Smooth muscle cell (in vitro differentiated cells): Measurements from ENCODE around the gene GDPD5. TPM values are rescaled to one million over a fixed set of nuclear protein-coding genes. Genes with fewer than 3 reads are reported as not detected.
A peak's percentile ranks its signal among the peaks of the same experiment; 100 is the strongest.

Source experiments
- DNase-seq: peaks from one replicate; lab custom pipeline; 2025; ENCODE audit not compliant: unreplicated experiment; lab: John Stamatoyannopoulos, UW
- H2AFZ ChIP-seq: fragments of 200-600 bp; sonication (generic); 2 replicates; pipeline ENCODE4 v1.6.0; 2016; ENCODE audit warnings: antibody characterized with exemption, low read depth, mild to moderate bottlenecking
- H3F3A ChIP-seq: fragments of 200-600 bp; sonication (generic); 2 replicates; pipeline ENCODE4 v1.6.0; 2017; ENCODE audit warnings: antibody characterized with exemption, low read depth
- H3K27ac ChIP-seq: fragments of 200-600 bp; sonication (generic); 2 replicates; pipeline ENCODE4 v1.5.1; 2016; ENCODE audit warnings: low read depth, mild to moderate bottlenecking
- H3K27me3 ChIP-seq: fragments of 200-600 bp; sonication (generic); 2 replicates; pipeline ENCODE4 v1.6.1; 2016; ENCODE audit warnings: low read depth, mild to moderate bottlenecking
- H3K36me3 ChIP-seq: fragments of 200-600 bp; sonication (generic); 2 replicates; pipeline ENCODE4 v1.5.1; 2016; ENCODE audit warnings: low read depth
- H3K4me1 ChIP-seq: fragments of 200-600 bp; sonication (generic); 2 replicates; pipeline ENCODE4 v1.5.1; 2016; ENCODE audit warnings: low read depth
- H3K4me2 ChIP-seq: fragments of 200-600 bp; sonication (generic); 2 replicates; pipeline ENCODE4 v1.6.0; 2016; ENCODE audit warnings: mild to moderate bottlenecking
- H3K4me3 ChIP-seq: fragments of 200-600 bp; sonication (generic); 2 replicates; pipeline ENCODE4 v1.5.1; 2016; ENCODE audit warnings: mild to moderate bottlenecking
- H3K79me2 ChIP-seq: fragments of 200-600 bp; sonication (generic); 2 replicates; pipeline ENCODE4 v1.6.0; 2016; ENCODE audit warnings: low read depth, mild to moderate bottlenecking
- H3K9ac ChIP-seq: fragments of 200-600 bp; sonication (generic); 2 replicates; pipeline ENCODE4 v1.6.0; 2016; ENCODE audit warnings: low read depth
- H3K9me3 ChIP-seq: fragments of 200-600 bp; sonication (generic); replicated peaks from 2 replicates; pipeline ENCODE4 v1.5.1; 2016; ENCODE audit warnings: low read depth
- H4K20me1 ChIP-seq: fragments of 200-600 bp; sonication (generic); 2 replicates; pipeline ENCODE4 v1.6.0; 2016; ENCODE audit warnings: low read depth
- WGBS: methylation state at CpG from one replicate; pipeline ENCODE4 v1.1.7; 2016; ENCODE audit warnings: low lambda C conversion rate; 5-methylcytosine and 5-hydroxymethylcytosine counted together
- polyA plus RNA-seq: library from polyadenylated mRNA; unstranded; fragments of >200 nt; fragmentation: Nextera tagmentation; extraction: Ambion mirVana; gene quantifications from 2 replicates; pipeline ENCODE4 v1.2.1, GENCODE V29; 2016
- total RNA-seq: library from RNA; depleted of rRNA; stranded (reverse); fragments of >200 nt; gene quantifications from 2 replicates; pipeline ENCODE4 v1.2.3, GENCODE V29; 2014
- TF ChIP-seq, protein P1 (sequence below): fragments of 200-600 bp; sonication (generic); IDR thresholded peaks from 2 replicates; pipeline ENCODE4 v1.5.1; 2017; ENCODE audit warnings: borderline replicate concordance, mild to moderate bottlenecking, antibody characterized with exemption; ENCODE audit not compliant: insufficient read depth, poor library complexity, severe bottlenecking

The GDPD5 gene
- total and polyA plus RNA-seq, 2 experiments from 2014 or later = 2.3 to 5.8 TPM

DNA sequence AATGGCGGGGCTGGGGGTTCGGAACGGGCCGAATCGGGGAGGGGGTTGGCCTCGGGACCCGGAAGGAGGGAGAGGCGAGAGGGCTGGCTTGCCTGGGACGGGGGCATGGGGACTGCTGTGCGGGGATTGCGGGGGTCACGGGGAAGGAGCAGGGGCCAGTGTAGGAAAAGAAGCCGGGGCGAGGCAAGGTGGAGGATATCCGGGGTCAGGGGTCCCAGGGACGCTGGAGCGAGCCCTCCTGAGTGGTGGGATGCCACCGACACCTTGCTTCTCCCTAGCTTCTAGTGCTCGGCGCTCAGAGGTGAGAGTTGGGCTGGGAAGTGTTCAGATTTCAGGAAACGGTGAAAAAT lies 426 bp upstream of the GDPD5 start:
- Histone ChIP-seq H3K4me1 (peaks cover 11% of the 10 kb centered on the region), H3K79me2 (no peaks in the 10 kb centered on the region), H3K4me3 (peak overlapping the region; percentile 69), H3F3A (no peaks in the 10 kb centered on the region), H2AFZ (peak overlapping the region; percentile 66), H4K20me1 (no peaks in the 10 kb centered on the region), H3K27ac (no peak overlapping the region), H3K36me3 (no peaks in the 10 kb centered on the region), H3K4me2 (peak overlapping the region; percentile 100), H3K27me3 (peaks cover 14% of the 10 kb centered on the region), H3K9ac (peak overlapping the region; percentile 10), H3K9me3 (no peaks in the 10 kb centered on the region)
- WGBS = 0% methylated on average over 9 of the region's 21 CpGs
- DNase-seq = no peak
- TF ChIP-seq, protein P1, sequence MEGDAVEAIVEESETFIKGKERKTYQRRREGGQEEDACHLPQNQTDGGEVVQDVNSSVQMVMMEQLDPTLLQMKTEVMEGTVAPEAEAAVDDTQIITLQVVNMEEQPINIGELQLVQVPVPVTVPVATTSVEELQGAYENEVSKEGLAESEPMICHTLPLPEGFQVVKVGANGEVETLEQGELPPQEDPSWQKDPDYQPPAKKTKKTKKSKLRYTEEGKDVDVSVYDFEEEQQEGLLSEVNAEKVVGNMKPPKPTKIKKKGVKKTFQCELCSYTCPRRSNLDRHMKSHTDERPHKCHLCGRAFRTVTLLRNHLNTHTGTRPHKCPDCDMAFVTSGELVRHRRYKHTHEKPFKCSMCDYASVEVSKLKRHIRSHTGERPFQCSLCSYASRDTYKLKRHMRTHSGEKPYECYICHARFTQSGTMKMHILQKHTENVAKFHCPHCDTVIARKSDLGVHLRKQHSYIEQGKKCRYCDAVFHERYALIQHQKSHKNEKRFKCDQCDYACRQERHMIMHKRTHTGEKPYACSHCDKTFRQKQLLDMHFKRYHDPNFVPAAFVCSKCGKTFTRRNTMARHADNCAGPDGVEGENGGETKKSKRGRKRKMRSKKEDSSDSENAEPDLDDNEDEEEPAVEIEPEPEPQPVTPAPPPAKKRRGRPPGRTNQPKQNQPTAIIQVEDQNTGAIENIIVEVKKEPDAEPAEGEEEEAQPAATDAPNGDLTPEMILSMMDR = no peak

DNA sequence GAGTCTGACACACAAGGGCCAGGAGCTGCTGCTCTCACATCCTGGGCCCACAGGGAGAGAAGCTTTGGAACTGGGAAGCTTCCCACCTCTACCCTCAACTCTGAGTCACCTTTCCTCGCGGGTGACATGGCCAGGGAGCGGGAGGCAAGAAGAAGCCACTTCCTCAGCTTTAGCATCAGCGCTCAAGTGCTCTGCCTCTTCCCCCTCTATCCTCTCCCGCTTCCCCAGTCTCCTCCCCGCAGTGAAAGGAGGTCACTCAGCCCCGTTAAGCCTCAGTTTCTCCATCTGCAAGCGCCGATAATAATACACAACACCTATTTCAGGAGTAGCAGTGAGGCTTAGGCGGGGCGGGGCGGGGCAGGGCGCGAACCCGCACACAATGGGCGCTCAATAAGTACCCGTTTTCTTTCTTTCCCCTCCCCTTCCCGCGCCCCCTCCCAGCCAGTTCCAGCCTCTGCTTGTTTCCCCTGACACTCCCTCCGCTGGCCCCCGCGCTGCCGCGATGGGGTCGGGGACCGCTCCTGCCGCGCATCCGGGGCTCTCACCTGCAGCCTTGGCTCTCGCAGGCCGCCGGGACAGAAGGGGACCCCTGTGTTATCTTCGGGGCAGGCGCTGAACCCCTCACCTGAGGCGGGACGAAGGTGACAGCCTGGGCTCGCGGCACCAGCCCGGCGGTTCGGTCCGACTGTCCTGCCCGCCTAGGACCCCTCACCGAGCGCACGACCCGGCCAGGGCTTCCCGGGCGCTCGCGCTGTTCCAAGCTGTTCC lies 892 bp downstream of the GDPD5 start:
- H3F3A ChIP-seq = no peaks in the 10 kb centered on the region
- DNase-seq = no peak
- no peaks in the 10 kb centered on the region for H3K79me2 ChIP-seq
- peak overlapping the region; percentile 69 for H3K4me3 ChIP-seq
- H3K9me3 ChIP-seq = no peaks in the 10 kb centered on the region
- H3K4me1 ChIP-seq = peaks cover 12% of the 10 kb centered on the region
- H3K9ac ChIP-seq = peak overlapping the region; percentile 43
- WGBS = 5% methylated on average over 48 of the region's 51 CpGs
- peak overlapping the region; percentile 100 for H3K4me2 ChIP-seq
- TF ChIP-seq, protein P1 = no peak
- no peak overlapping the region for H3K27ac ChIP-seq
- H3K36me3 ChIP-seq = no peaks in the 10 kb centered on the region
- no peaks in the 10 kb centered on the region for H4K20me1 ChIP-seq
- H3K27me3 ChIP-seq = peaks cover 14% of the 10 kb centered on the region
- H2AFZ ChIP-seq = peak overlapping the region; percentile 91

DNA sequence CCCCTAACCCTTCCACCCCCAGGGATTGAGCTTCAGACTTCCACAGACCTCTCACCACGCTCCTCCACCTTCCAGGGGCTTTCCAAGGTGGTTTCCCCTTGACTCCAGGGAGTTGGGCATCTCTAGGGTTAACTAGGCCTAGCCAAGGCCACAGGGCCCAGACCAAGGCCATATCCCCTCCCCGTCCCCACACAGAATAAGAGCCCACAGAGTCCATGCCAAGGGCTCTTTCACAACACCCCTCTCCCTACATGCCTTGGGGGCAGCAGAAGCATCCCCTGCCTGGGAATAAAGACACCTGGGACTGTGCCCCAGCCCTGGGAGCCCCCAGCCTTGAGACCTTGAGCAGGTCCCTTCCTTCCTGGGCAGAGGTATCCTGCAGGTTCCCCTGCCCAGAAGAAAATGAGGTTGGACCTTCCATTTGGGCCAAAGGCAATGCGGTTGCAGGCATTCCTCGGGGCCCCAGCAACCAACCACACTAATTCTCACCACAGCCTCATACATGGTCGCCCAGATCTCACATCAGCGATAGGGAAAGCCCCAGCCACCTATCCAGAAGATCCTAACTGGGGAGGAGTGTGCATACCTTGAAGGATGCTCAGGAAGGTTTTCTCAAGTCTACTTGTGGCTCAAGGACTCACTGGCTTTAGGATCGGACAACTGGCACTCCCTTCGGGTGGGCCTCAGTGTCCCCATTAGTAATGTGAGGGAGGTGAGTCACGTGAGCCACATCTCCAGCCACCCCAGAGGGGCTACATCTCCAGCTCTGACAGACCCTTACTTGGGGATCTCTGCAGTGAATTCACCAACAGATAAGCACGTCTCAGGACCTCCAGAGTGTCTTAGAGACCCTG lies 1.7 kb downstream of the GDPD5 start:
- H3K79me2 ChIP-seq = no peaks in the 10 kb centered on the region
- no peaks in the 10 kb centered on the region for H3F3A ChIP-seq
- no peak overlapping the region for H3K27ac ChIP-seq
- no peak overlapping the region for H3K9ac ChIP-seq
- H3K4me3 ChIP-seq = no peak overlapping the region
- H3K36me3 ChIP-seq = no peaks in the 10 kb centered on the region
- WGBS = 78% methylated on average over 10 of the region's 10 CpGs
- no peaks in the 10 kb centered on the region for H4K20me1 ChIP-seq
- H3K27me3 ChIP-seq = peaks cover 14% of the 10 kb centered on the region
- H3K4me1 ChIP-seq = peaks cover 20% of the 10 kb centered on the region
- TF ChIP-seq, protein P1 = no peak
- DNase-seq = no peak
- H3K9me3 ChIP-seq = no peaks in the 10 kb centered on the region
- no peak overlapping the region for H2AFZ ChIP-seq
- peak overlapping the region; percentile 100 for H3K4me2 ChIP-seq
